GM12878 (cell line): ENCODE data around the gene DBNDD2. TPM values are rescaled to one million over a fixed set of nuclear protein-coding genes. Genes with fewer than 3 reads are reported as not detected.
A peak's percentile ranks its signal among the peaks of the same experiment; 100 is the strongest.

Source experiments
- ATAC-seq: fragments of 200-7000 bp; cut with Tn5 transposase; 3 replicates; pipeline ENCODE4 v1.9.1; 2020; ENCODE audit warnings: mild to moderate bottlenecking, moderate library complexity
- BruUV-seq: library from RNA; stranded (reverse); fragments of 400-500 nt; replicated peaks from 2 replicates; lab custom pipeline; 2021; lab: Mats Ljungman, UMichigan
- CTCF ChIA-PET: fragments of 300-600 bp; sonication (Branson Sonifier 250); formaldehyde crosslinking; extraction: SDS; loops from one replicate; lab custom pipeline; 2021; ENCODE audit warnings: inconsistent platforms; lab: Yijun Ruan, JAX
- POLR2A ChIA-PET: fragments of 350-600 bp; formaldehyde crosslinking; extraction: SDS; loops from one replicate; lab custom pipeline; 2021; ENCODE audit warnings: inconsistent platforms; lab: Charles Lee
- RAD21 ChIA-PET: fragments of 300-600 bp; sonication (Branson Sonifier 250); formaldehyde crosslinking; loops from one replicate; lab custom pipeline; 2023; ENCODE audit warnings: antibody characterized with exemption; ENCODE audit not compliant: unreplicated experiment; lab: Charles Lee
- SMC1A ChIA-PET: fragments of 300-600 bp; sonication (Branson Sonifier 250); formaldehyde crosslinking; loops from one replicate; lab custom pipeline; 2023; ENCODE audit not compliant: unreplicated experiment, uncharacterized antibody; lab: Charles Lee
- DNase-seq: peaks from one replicate; pipeline ENCODE4 v3.0.0-alpha.2; 2011; ENCODE audit warnings: low read depth, low spot score
- FAIRE-seq: peaks from 3 replicates; lab custom pipeline; 2011; peaks lifted over from hg19 to GRCh38; lab: Jason Lieb, UNC
- H2AFZ ChIP-seq: 2 replicates; pipeline ENCODE4 v1.6.0; 2011; ENCODE audit warnings: low read depth, low read length, control low read depth; ENCODE audit not compliant: control insufficient read depth
- H3K27ac ChIP-seq: 2 replicates; pipeline ENCODE4 v1.5.1; 2011; ENCODE audit warnings: control low read depth; ENCODE audit not compliant: control insufficient read depth, insufficient read depth
- H3K27me3 ChIP-seq, 2 experiments: replicated peaks in 1 of 2; 2 replicates each; pipeline versions ENCODE4 v1.6.0 to v1.6.1; 2011; ENCODE audit warnings: low read length in 1 of 2; ENCODE audit not compliant: control insufficient read depth in 2 of 2, insufficient read depth in 2 of 2
- H3K36me3 ChIP-seq, 2 experiments: 2 replicates each; pipeline ENCODE4 v1.5.1; 2011; ENCODE audit warnings: low read length in 1 of 2; ENCODE audit not compliant: control insufficient read depth in 2 of 2, insufficient read depth in 2 of 2
- H3K4me1 ChIP-seq: 2 replicates; pipeline ENCODE4 v1.6.1; 2011; ENCODE audit warnings: mild to moderate bottlenecking, low read length, moderate library complexity, mixed read lengths; ENCODE audit not compliant: control insufficient read depth, insufficient read depth
- H3K4me2 ChIP-seq: 2 replicates; pipeline ENCODE4 v1.6.0; 2011; ENCODE audit warnings: control low read depth; ENCODE audit not compliant: control insufficient read depth, insufficient read depth
- H3K4me3 ChIP-seq: fragments of 200-600 bp; sonication (generic); 2 replicates; pipeline ENCODE4 v1.5.1; 2016
- H3K79me2 ChIP-seq: 2 replicates; pipeline ENCODE4 v1.6.0; 2011; ENCODE audit warnings: low read length; ENCODE audit not compliant: control insufficient read depth, insufficient read depth
- H3K9ac ChIP-seq: 2 replicates; pipeline ENCODE4 v1.8.0; 2011; ENCODE audit warnings: low read length, control low read depth, mixed read lengths; ENCODE audit not compliant: control insufficient read depth, insufficient read depth
- H3K9me3 ChIP-seq: replicated peaks from 3 replicates; pipeline ENCODE4 v1.5.1; 2011; ENCODE audit warnings: mild to moderate bottlenecking, low read length; ENCODE audit not compliant: control insufficient read depth, insufficient read depth
- H4K20me1 ChIP-seq: 2 replicates; pipeline ENCODE4 v1.6.0; 2011; ENCODE audit not compliant: control insufficient read depth, insufficient read depth
- ESRRA ChIP-seq: IDR thresholded peaks from 2 replicates; pipeline ENCODE4 v1.6.1; 2012; ENCODE audit warnings: mild to moderate bottlenecking, low read length, improper control_type of control experiment
- WGBS: methylation state at CpG from one replicate; pipeline ENCODE4 v1.1.6; 2016; ENCODE audit warnings: low lambda C conversion rate; ENCODE audit not compliant: insufficient replicate concordance, insufficient coverage; ENCODE audit errors: missing lambda C conversion rate; 5-methylcytosine and 5-hydroxymethylcytosine counted together
- in situ Hi-C: fragments of 300-500 bp; cut with MboI; formaldehyde crosslinking; loops from 9 replicates; pipeline ENCODE4 v1.14.3; 2018; ENCODE audit warnings: mixed read lengths
- intact Hi-C: fragments of 100-400 bp; cut with micrococcal nuclease; formaldehyde crosslinking; loops from one replicate; pipeline ENCODE4 v1.14.2; 2022; ENCODE audit not compliant: unreplicated experiment
- polyA plus RNA-seq, 11 experiments: library from polyadenylated mRNA; depleted of rRNA in 4 of 11; unstranded in 6 of 11; stranded (reverse) in 5 of 11; fragments of >200 nt; fragmentation: Nextera tagmentation in 4 of 11; fragmentation: Illumina TruSeq in 1 of 11; extraction: Ambion mirVana in 4 of 11; extraction: Trizol in 1 of 11; gene quantifications; 1 replicate in 1 of 11; 2 replicates in 10 of 11; pipeline versions ENCODE4 v1.2.1 to v1.2.3, GENCODE V29; 2011 to 2016; ENCODE audit warnings: inconsistent platforms in 2 of 11, missing spikeins in 2 of 11, low read depth in 1 of 11
- total RNA-seq, 4 experiments: library from RNA; depleted of rRNA in 3 of 4; stranded (reverse); fragments of >200 nt in 3 of 4; fragmentation: Illumina TruSeq in 1 of 4; extraction: Trizol in 1 of 4; gene quantifications; 2 replicates each; pipeline versions ENCODE4 v1.2.1 to v1.2.3, GENCODE V29; 2013 to 2021
- TF ChIP-seq, protein P1 (sequence below), 3 experiments: IDR thresholded peaks in 2 of 3; conservative IDR thresholded peaks in 1 of 3; 2 replicates each; pipeline ENCODE4 v1.5.1; 2011; ENCODE audit warnings: low read depth in 3 of 3, low read length in 3 of 3, mild to moderate bottlenecking in 3 of 3, control low read depth in 2 of 3, moderate library complexity in 2 of 3, inconsistent platforms in 1 of 3, mixed read lengths in 1 of 3; ENCODE audit not compliant: control insufficient read depth in 2 of 3, insufficient read depth in 1 of 3; ENCODE audit errors: extremely low read depth in 1 of 3

Gene DBNDD2
- total and polyA plus RNA-seq, 10 of the 15 experiments (the other 5 are each of a cell fraction or from before 2014, with no cell fraction given) = 0.17 to 5.7 (median 0.49) TPM; not detected in 1

DNA sequence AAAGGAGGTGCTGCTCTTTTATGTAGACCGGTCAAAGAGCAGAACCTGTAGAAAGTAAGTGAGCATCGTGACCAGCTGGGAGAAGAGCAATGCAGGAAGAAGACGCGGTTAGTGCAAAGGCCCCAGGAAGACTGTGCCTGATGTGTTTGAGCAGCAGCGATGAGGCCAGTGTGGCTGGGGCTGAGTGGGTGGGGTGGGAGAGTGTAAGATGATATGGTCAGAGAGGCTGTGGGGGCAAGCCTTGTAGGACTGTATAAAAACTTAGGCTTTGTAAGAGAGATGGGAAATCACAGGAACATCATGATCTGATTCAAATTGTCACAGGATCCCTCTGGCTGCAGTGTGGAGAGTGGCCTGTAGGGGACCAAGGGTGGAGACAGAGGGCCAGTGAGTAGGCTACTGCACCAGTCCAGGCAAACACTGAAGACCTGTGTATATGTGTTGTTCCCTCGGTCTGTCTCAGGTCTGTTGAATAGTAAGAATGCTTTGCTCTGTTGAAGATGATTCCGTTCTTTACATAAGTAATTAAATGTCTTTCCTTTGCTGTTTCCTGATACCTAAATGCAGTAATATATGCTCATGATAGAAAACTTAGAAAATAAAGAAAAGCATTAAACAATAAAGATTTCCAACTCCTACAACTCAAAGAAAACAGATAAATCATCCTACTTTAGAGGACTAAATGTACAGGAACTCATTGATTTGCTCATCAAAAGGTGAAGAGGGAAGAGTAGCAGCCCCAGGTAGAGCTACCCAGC lies 37.9 kb downstream of the DBNDD2 start:
- ATAC-seq (peak; percentile 97), DNase-seq (no peak), FAIRE-seq (no peak)
- Histone ChIP-seq H3K4me3 (no peak overlapping the region), H3K27me3 (no peaks in the 10 kb centered on the region; a peak in 4 of 4 replicates), H3K27ac (no peak overlapping the region), H3K79me2 (no peaks in the 10 kb centered on the region), H3K9me3 (no peaks in the 10 kb centered on the region)
- WGBS = 35% methylated on average over 7 of the region's 7 CpGs
- in situ Hi-C loops = no loop called here
- ChIA-PET SMC1A (interaction anchor here (0.7 to 1.7 kb wide), 4 partner anchors 9 to 83 kb away, joined by 3 to 8 read pairs (median 4); partner anchors contain the start of gene SYS1), CTCF (interaction anchor here (0.7 to 3.1 kb wide), 14 partner anchors 9 to 127 kb away, joined by 3 to 11 read pairs (median 5); partner anchors contain the start of genes PIGT and SYS1)
- BruUV-seq = no TSS peak
- TF ChIP-seq ESRRA = no peak
- TF ChIP-seq, protein P1, sequence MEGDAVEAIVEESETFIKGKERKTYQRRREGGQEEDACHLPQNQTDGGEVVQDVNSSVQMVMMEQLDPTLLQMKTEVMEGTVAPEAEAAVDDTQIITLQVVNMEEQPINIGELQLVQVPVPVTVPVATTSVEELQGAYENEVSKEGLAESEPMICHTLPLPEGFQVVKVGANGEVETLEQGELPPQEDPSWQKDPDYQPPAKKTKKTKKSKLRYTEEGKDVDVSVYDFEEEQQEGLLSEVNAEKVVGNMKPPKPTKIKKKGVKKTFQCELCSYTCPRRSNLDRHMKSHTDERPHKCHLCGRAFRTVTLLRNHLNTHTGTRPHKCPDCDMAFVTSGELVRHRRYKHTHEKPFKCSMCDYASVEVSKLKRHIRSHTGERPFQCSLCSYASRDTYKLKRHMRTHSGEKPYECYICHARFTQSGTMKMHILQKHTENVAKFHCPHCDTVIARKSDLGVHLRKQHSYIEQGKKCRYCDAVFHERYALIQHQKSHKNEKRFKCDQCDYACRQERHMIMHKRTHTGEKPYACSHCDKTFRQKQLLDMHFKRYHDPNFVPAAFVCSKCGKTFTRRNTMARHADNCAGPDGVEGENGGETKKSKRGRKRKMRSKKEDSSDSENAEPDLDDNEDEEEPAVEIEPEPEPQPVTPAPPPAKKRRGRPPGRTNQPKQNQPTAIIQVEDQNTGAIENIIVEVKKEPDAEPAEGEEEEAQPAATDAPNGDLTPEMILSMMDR (IDR thresholded peaks at IDR 0.05 in 2 of 3, conservative IDR thresholded peaks at IDR 0.05 in 1 of 3; ENCODE audit: control insufficient read depth in 2 of 3, extremely low read depth in 1 of 3, insufficient read depth in 1 of 3, low read depth in 3 of 3, low read length in 3 of 3) = peak; percentile 51 to 78 (median 69)
- TF ChIP-seq, all 136 proteins: peak for 1
- Histone ChIP-seq H4K20me1 (no peaks in the 10 kb centered on the region), H2AFZ (no peak overlapping the region), H3K36me3 (no peaks in the 10 kb centered on the region), H3K4me2 (no peak overlapping the region), H3K9ac (no peak overlapping the region), H3K4me1 (no peaks in the 10 kb centered on the region)
- POLR2A ChIA-PET = no interaction called here
- intact Hi-C loops = no loop called here
- RAD21 ChIA-PET = interaction anchor here (1.1 to 1.9 kb wide), 3 partner anchors 9 to 122 kb away, joined by 3 to 8 read pairs (median 5); partner anchors contain the start of gene SYS1
